Right lung (tissue), 5 donors: ENCODE results near the gene ACOT7. TPM values are rescaled to one million over a fixed set of nuclear protein-coding genes. Genes with fewer than 3 reads are reported as not detected.

ENCODE experiments used
- DNase-seq, 2 donors: peaks; one replicate each; pipeline ENCODE4 v3.0.0-alpha.2; 2013
- polyA plus RNA-seq, 5 donors: library from polyadenylated mRNA; unstranded; fragments of 120-200 nt; gene quantifications; one replicate each; pipeline versions ENCODE4 v1.2.1 to v1.2.3, GENCODE V29; 2013; ENCODE audit warnings: inconsistent platforms in 1 of 5, low replicate concordance in 1 of 5; ENCODE audit not compliant: insufficient read length in 5 of 5, insufficient read depth in 1 of 5

The ACOT7 gene
- polyA plus RNA-seq, 5 donors: 11.7 to 17.0 (median 14.4) TPM

DNA sequence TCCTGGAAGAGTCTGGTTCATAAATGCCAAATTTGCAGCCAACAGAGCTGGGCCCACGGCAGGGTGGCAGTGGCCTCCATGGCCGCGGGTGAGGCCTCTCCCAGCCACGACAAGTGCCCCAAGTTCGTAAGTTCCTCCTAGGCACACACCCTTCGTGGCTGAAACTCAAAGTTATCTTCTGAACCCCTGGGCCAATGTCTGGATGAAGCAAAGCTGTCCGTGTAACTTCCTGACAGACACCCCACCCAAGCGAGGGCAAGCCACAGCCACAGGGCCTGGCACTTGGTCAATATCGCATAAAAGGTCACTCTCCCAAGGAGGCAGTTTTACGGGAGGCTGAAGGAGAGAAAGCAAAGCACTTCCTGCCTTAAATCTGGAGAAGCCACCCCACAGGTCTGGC, 104.9 kb downstream of the ACOT7 start:
- no peak for DNase-seq

- no peak for DNase-seq
Measured at GRCh38 chr1:6288026-6288425, 105.5 kb downstream of the ACOT7 start.

DNA sequence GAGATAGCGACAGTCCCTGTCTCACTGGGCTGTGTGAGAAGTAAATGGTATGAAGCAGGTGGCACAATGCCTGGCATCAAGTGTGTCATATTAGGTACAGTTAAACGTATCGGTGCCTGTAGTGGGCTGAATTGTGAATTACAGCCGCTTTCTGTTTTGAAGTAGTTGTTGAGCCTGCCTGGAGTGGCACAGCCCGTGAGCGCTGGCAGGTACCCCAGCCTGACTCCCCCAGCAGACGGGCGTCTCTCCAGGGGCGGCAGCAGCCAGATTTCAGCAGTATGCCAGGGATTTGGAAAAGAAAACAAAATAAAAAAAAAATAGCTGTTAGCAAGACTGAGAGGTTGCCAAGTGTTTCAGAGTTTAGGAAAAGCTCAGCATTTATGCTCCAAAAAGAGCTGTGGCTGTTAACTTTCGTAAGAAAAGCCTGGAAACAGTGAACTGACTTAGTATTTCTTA, 106.1 kb downstream of the ACOT7 start:
- peak; percentile 70 to 73 for DNase-seq

DNA sequence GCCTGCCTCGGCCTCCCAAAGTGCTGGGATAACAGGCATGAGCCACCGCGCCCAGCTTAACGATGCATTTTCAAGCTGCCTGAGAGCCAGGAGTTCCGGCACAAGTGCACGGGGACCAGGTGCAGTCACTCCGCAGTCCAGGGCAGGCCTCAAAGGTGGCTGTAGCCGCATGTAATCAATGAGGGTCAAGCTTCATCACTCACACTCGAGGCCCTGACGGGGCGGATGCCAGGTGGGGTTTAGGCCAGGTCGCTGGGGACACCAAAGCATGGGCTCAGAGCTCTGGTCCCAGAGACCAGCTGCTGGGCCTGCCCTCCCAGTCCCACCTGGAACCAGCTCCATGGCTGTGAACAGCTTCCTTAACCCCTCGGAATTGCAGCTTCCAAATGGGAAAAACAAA, 106.5 kb downstream of the ACOT7 start:
- no peak for DNase-seq

DNA sequence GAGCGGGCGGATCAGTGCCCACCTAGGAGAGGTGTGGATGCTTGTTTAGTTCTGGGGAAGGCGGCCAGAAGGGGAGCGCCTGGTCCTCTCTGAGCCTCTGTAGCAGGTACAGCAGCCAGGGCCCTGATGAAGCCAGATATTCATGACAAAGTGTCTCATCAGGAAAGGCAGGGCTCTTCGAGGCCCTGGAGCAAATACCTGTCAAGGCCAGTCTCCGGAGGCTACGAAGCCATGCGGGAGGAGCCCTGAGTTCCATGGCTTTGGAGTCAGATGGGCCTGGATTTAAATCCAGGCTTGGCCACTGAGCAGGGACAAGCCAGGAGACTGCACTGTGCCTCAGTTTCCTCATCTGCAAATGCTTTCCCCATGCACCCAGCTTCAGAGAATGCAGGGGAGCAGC, 107.3 kb downstream of the ACOT7 start:
- DNase-seq: no peak

- DNase-seq: no peak
Measured at GRCh38 chr1:6285336-6285735, 108.2 kb downstream of the ACOT7 start.

DNA sequence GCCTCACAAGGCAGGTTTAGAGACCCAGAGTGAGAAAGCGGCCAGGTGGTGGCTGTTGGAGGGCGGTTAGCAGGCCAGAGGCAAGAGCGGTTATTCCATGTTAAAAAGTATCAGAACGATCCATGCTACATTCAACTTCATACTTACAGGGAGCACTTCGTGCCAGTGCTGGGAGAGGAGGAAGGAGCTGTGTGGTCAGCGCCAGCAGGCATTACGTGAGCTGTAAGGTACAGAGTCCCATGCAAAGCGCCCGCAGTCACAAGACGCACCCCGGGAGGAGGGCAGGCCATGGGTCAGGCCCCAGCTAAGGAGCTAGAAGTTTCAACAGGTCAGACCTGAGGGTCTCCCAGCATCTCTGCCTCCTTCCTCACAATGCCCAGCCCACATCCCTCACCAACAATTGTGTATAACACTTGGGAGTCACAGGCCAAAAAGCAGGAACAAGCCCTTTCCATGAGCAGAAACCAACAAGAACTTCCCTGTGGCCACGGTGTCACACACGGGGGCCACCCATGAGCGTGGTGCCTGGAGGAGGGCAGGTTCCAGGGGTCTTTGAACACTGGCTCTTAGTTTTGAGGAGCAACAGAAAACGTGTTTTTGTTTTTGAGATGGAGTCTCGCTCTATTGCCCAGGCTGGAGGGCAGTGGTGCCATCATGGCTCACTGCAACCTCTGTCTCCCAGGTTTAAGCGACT, 110.8 kb downstream of the ACOT7 start:
- DNase-seq: no peak

GRCh38 chr1:6281511-6282402, 111.8 kb downstream of the ACOT7 start:
- DNase-seq: no peak

DNA sequence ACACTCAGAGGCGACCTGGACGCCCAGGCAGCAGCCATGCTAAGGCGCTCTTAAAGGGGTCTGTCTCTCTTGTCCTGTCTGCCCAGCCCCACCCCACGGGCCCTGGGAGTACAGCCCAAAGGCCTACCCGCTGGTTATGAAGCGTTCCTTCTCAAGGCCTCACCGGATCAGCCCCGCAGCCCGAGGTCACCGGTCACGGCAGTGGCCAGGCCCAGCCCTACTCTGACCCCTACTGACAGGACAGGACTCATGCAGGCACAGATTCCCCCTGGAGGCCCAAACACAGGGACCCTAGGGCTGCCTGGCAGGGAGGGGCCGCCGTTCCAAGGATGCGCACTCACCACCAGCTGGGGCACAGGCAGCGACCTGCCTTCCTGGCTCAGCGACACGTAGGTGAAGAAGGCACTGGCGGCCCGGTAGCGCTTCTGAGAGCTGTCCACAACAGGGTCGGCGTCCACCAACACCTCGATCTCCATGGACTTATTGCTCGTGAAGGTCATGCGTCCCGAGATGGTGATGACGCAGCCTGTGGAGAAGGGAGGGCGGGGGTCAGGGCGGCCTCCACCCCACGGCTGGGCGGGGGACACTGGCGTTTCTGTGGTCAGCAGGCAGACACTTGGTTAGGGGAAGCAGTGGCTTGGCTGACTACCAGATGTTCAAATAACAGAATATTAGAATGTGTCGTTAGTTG, 112.7 kb downstream of the ACOT7 start:
- no peak for DNase-seq

DNA sequence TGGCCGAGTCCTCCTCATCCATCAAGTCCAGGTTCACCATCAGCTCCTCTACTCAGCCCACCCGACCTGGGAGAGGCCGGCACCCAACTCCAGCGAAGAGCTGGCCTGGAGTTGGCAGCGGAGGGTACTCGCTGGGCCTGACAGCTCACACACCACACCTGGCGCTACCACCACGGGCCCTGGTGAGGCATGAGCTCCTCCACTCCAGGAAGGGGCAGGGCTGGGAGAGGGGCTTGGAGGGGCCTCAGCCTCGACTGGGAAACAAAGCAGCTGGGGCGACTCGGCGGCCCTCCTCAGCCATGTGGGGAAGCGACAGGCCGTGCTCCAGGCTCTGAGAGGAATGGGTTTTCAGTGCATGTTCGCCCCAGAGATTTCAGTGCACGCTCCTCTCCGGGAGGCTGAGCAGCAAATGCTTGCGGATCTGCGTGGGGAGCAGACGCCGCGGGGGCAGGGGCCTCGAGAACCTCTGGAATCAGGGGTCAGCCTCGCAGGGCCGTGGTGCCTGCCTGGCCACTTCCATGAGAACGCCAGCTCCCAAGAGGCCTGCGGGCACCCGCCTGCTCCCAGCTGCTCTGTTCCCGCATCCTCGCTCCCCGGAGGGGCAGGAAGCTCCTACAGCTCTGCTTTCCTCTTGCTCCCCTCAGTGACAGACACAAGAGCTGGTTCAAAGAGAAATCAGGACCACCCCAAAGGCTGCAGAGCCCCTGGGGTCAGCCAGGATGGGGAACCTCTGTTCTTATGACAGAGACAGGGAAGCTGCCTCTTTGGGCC, 113.8 kb downstream of the ACOT7 start:
- no peak for DNase-seq

- no peak for DNase-seq
Measured at GRCh38 chr1:6279066-6279465, 114.5 kb downstream of the ACOT7 start.

DNA sequence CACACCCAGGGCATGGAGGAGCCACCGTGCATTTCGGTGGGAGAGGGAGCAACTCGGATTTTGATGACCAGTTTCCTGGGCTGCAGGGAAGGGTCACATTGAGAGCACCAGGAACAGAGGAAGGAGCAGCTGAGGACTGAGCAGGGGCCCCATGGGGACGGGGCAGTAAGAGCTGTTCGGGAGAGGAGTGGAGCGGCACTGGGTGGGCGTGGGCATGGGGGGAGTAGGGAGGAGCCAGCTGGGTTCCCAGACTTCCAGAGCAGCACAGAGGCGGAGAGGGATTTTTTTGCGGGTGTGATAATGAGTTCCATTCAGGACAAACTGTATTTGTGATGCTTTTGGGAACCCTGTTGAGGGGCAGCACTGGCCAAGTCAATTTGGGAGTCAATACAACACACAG, 115.3 kb downstream of the ACOT7 start:
- no peak for DNase-seq

DNA sequence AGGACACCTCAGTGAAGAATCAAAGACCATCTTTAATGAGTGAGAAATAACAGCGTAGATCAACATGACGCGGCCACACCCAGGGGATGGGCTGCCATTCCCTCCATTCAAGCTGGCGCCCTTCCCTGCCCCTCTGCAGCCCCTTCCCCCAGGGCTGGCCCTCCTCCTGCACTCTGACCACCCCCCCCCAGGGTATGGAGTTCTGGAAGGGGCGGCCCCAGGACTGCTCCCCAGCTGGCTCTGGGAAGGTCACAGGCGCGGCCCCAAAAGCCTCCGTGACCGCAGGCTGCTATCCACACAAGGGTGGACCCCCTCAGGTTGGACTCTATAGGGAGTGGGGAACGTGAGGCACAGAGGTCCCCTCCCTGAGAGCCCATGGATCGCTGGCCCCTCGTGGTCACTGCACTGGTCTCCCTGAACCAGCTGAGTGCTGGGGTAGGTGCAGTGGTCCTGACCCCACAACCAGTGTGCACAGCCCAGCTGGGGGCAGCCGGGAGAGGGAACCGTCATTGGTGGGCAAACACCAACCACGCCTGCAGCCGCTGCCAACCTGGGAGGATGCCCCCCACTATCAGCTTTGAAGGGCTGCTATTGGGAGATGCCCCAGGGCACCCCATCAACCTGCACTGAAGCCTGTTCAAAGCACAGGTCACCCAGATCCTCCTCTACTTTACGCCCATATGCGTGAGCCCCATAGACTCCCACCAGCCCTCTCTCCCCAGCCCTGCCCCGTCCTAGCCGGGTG, 116.6 kb downstream of the ACOT7 start:
- no peak for DNase-seq

- DNase-seq: peak; percentile 72 to 73
Measured at GRCh38 chr1:6275826-6276782, 117.5 kb downstream of the ACOT7 start.

DNA sequence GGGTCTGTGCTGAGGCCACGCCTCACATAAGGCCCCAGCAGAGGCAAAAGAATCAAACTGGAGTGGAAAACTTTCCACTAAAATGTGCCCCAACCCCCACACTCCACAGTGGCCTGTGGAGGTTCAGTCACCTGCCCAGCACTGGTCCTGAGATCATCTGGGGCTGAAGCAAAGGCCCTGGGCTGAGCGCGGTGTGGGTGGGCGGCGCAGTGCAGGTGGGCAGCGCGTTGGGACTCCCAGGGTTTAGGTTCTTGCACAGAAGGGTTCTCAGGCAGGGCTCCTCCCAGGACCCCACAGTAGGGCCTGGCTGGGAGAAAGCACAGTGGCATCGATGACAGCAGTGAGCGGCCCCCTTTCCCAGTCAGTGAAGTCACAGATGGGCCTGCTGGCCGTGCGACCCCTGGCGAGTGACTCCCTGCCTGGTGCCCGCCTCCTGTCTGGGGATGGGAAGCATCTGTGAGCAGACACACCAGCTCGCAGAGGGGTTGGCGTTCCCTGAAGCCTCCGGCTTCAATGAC, 118.9 kb downstream of the ACOT7 start:
- DNase-seq: no peak

DNA sequence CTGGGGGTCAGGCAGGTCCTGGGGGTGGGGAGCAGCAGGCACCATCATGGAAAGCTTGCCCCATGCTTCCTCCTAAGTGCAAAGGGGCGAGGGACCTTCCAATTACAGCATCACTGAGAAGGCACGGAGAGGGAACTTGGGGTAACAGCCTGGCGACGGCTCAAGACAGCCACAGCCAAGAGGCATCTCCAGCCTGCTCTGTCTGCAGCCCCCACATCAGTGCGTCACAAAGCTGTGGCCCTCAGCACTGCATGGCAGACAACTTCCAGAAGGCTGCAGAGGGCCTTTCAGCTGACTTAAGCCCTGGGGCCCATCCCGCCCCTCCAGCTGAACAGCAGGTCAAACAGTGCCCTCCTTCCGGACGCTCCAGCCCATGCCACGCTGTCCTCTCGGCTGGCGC, 119.5 kb downstream of the ACOT7 start:
- no peak for DNase-seq

DNA sequence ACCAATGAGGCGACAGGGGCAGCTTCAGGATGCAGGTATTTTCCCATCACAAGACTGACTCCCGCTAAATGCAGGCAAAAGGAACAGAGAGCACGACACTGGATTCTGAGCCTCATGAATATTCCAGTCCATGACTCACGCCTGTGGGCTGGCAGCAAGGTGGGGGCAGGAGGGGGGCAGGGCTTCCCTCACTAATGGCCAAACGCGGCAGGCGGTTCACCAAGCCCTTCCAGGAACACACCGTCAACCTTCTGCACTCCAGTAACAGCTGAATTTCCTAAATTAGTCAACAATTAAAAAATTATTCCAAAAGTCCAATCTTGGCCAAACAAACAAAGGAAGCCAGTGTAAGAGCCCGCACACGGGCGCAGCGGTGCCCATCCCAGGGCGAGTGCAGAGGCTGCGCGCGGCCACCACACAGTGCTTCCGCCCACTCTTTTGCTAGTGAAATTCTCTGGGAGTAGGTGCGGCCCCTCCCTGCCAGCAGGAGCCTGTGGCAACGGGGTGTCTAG, 120.1 kb downstream of the ACOT7 start:
- no peak for DNase-seq

GRCh38 chr1:6272868-6273267, 120.7 kb downstream of the ACOT7 start:
- DNase-seq: no peak

GRCh38 chr1:6272452-6272851, 121.1 kb downstream of the ACOT7 start:
- no peak for DNase-seq
